Medulla oblongata (tissue), 1 donor: ENCODE results near the gene NDST4.
A peak's percentile ranks its signal among the peaks of the same experiment; 100 is the strongest.

Experiments used
- DNase-seq: peaks from one replicate; pipeline ENCODE4 v3.0.0-alpha.2; 2015; ENCODE audit errors: extremely low spot score

The NDST4 gene

DNA sequence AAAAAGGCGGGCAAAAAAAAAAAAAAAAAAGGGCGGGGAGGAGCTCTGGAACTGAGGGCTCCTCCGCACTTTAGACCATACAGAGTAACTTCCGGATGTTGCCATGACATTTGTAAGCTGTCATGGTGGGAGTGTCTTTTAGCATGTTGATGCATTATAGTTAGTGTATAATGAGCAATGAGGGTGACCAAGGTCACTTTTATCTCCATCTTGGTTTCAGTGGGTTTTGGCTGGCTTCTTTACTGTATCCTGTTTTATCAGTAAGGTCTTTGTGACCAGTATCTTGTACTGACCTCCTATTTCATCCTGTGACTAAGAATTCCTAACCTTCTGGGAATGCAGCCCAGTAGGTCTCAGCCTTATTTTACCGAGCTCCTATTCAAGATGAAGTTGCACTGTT lies 321.4 kb downstream of the NDST4 start:
- no peak for DNase-seq

GRCh38 chr4:114785570-114785969 lies 327.9 kb downstream of the NDST4 start:
- DNase-seq = no peak

DNA sequence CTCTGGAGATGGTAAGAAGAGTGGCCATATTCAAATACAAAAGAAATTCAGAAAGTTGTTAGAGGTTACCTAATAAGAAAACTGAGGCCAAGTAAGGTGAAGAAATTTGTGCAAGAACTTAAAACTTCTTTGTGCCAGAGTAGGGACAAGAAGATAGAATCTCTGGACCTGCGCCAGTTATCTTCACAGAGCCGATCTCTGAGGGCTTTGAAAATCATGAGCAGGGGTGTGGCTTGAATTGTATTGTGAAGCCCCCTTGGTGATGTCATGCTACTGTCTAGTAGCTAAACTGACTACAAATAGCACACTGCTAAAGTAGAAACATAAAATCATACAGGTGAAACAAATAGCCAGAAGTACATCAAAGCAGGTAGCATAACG lies 330.2 kb downstream of the NDST4 start:
- no peak for DNase-seq

- no peak for DNase-seq
Observed at GRCh38 chr4:114782415-114783214, 330.8 kb downstream of the NDST4 start.

GRCh38 chr4:114780205-114780604 lies 333.2 kb downstream of the NDST4 start:
- DNase-seq = peak; percentile 33
